Peyer's patch (tissue), 4 donors: ENCODE data around the gene URAD. TPM values are rescaled to one million over a fixed set of nuclear protein-coding genes. Genes with fewer than 3 reads are reported as not detected.

ENCODE experiments used
- DNase-seq, 3 donors: peaks; one replicate each; pipeline ENCODE4 v3.0.0-alpha.2; 2017 to 2019
- H3K27ac ChIP-seq, 4 donors: fragments of 200-600 bp; sonication (generic); one replicate each; pipeline ENCODE4 v1.5.1; 2016 to 2019
- H3K27me3 ChIP-seq, 2 donors: fragments of 200-600 bp; sonication (generic); one replicate each; pipeline ENCODE4 v1.5.1; 2019
- H3K36me3 ChIP-seq, 3 donors: fragments of 200-600 bp; sonication (generic); one replicate each; pipeline ENCODE4 v1.5.1; 2016 to 2019
- H3K4me1 ChIP-seq, 4 donors: fragments of 200-600 bp; sonication (generic); one replicate each; pipeline ENCODE4 v1.5.1; 2016 to 2019
- H3K4me3 ChIP-seq, 4 donors: fragments of 200-600 bp; sonication (generic); 1 replicate in 3 of 4; 2 replicates in 1 of 4; pipeline ENCODE4 v1.5.1; 2016 to 2019; ENCODE audit warnings: mild to moderate bottlenecking in 1 of 4
- H3K9me3 ChIP-seq, 4 donors: fragments of 200-600 bp; sonication (generic); one replicate each; pipeline ENCODE4 v1.5.1; 2016 to 2019; ENCODE audit warnings: mild to moderate bottlenecking in 1 of 4
- POLR2A ChIP-seq, 2 donors: fragments of 450-650 bp; IDR thresholded peaks; one replicate each; pipeline ENCODE4 v1.5.1; 2017; ENCODE audit warnings: antibody characterized with exemption in 2 of 2, mild to moderate bottlenecking in 2 of 2, moderate library complexity in 2 of 2
- total RNA-seq, 4 donors: library from RNA; depleted of rRNA; stranded (reverse); fragments of >200 nt; gene quantifications; one replicate each; pipeline ENCODE4 v1.1.0, GENCODE V29; 2016
- TF ChIP-seq, protein P1 (sequence below), 6 experiments: fragments of 450-650 bp in 4 of 6; fragments of 200-600 bp in 2 of 6; sonication (generic) in 1 of 6; IDR thresholded peaks; one replicate each; pipeline ENCODE4 v1.5.1; 2017 to 2019; ENCODE audit warnings: antibody characterized with exemption in 6 of 6, mild to moderate bottlenecking in 3 of 6, moderate library complexity in 1 of 6

The URAD gene
- total RNA-seq, 4 donors from 2014 or later: 38.0 to 144 (median 99.0) TPM

DNA sequence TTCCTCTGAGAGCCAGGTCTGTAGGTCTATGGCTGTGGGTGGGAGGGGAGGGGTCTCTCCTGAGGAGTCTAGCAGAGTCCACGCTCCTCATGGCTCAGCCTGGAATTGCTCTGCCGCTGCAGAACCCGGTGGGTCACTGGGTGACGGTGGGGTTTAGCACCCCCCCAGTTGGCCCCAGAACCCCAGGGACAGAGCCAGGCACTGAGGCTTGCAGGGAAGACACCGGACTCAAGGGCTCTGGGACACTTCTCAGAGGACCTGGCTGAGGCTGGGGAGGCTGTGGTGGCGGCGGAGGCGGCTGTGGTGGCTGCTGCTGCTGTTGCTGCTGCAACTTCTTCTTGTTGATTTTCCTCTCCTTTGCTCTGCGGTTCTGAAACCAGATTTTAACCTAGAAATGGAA, 25.5 kb downstream of the URAD start:
- Histone ChIP-seq H3K27me3 (peaks cover 7 to 20% of the 10 kb centered on the region in 2 donors), H3K4me3 (peak overlapping the region in 2 of 4 donors; percentile 77 to 80), H3K9me3 (no peaks in the 10 kb centered on the region), H3K4me1 (peaks cover 0 to 47% (median 12%) of the 10 kb centered on the region in 4 donors), H3K27ac (peak overlapping the region in 3 of 4 donors; percentile 84 to 98 (median 92)), H3K36me3 (peaks cover 0 to 4% (median 0%) of the 10 kb centered on the region in 3 donors)
- TF ChIP-seq POLR2A (IDR thresholded peaks at IDR 0.05): no peak
- TF ChIP-seq, protein P1, sequence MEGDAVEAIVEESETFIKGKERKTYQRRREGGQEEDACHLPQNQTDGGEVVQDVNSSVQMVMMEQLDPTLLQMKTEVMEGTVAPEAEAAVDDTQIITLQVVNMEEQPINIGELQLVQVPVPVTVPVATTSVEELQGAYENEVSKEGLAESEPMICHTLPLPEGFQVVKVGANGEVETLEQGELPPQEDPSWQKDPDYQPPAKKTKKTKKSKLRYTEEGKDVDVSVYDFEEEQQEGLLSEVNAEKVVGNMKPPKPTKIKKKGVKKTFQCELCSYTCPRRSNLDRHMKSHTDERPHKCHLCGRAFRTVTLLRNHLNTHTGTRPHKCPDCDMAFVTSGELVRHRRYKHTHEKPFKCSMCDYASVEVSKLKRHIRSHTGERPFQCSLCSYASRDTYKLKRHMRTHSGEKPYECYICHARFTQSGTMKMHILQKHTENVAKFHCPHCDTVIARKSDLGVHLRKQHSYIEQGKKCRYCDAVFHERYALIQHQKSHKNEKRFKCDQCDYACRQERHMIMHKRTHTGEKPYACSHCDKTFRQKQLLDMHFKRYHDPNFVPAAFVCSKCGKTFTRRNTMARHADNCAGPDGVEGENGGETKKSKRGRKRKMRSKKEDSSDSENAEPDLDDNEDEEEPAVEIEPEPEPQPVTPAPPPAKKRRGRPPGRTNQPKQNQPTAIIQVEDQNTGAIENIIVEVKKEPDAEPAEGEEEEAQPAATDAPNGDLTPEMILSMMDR (IDR thresholded peaks at IDR 0.05): no peak
- DNase-seq: peak in 2 of 3 donors; percentile 38 to 54

DNA sequence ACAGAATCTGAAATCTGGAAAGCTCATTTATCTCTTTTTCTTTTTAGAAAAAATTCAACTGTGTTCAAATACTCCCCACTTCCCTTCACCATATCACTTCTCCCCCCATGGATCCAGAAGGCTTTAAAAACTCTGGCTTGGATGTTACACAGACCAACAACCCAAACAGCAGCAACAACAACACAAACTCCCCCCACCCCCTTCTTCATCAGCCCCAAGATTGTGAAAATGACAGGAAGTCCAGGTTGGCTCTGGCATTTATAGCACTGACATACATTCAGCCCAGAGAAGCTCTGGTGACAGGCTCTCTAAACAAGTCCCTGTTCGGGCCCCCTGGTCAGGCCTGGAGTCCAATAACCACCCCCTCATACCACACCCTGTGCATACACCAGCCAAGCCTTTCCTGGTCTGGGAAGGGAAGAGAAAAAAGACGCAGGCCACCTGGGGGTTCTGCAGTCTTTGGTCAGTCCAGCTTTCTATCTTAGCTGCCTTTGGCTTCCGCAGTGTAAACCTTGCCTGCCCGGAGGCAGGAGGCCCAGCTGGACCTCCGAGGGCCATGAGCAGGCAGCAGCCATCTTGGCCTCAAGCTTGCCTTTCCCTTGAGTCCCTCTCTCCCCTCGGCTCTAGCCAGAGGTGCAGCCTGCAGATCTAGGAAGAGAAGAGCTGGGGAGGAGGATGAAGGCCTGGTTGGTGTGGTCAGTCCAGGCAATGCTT, 26.2 kb downstream of the URAD start:
- Histone ChIP-seq H3K27ac (peak overlapping the region in 3 of 4 donors; percentile 84 to 98 (median 92)), H3K9me3 (no peaks in the 10 kb centered on the region), H3K4me3 (peak overlapping the region in 2 of 4 donors; percentile 77 to 80), H3K36me3 (peaks cover 0 to 4% (median 0%) of the 10 kb centered on the region in 3 donors), H3K27me3 (peaks cover 7 to 17% of the 10 kb centered on the region in 2 donors), H3K4me1 (peaks cover 0 to 47% (median 12%) of the 10 kb centered on the region in 4 donors)
- TF ChIP-seq, protein P1 (IDR thresholded peaks at IDR 0.05): no peak
- no peak for TF ChIP-seq POLR2A (IDR thresholded peaks at IDR 0.05)
- peak in 1 of 3 donors; percentile 66 for DNase-seq

GRCh38 chr13:27961227-27962085, 27.0 kb downstream of the URAD start:
- no peaks in the 10 kb centered on the region for H3K36me3 ChIP-seq
- H3K9me3 ChIP-seq: no peaks in the 10 kb centered on the region
- H3K4me3 ChIP-seq: peak overlapping the region; percentile 4 to 77 (median 46)
- peaks cover 7 to 11% of the 10 kb centered on the region in 2 donors for H3K27me3 ChIP-seq
- no peak for DNase-seq
- H3K27ac ChIP-seq: peak overlapping the region in 3 of 4 donors; percentile 84 to 98 (median 92)
- no peak for TF ChIP-seq POLR2A (IDR thresholded peaks at IDR 0.05)
- TF ChIP-seq, protein P1 (IDR thresholded peaks at IDR 0.05): no peak
- peaks cover 0 to 47% (median 12%) of the 10 kb centered on the region in 4 donors for H3K4me1 ChIP-seq

- TF ChIP-seq, protein P1 (IDR thresholded peaks at IDR 0.05): peak in 4 of 6 experiments; percentile 35 to 78 (median 70)
- TF ChIP-seq POLR2A (IDR thresholded peaks at IDR 0.05): peak; percentile 48 to 69
- Histone ChIP-seq H3K4me3 (peak overlapping the region; percentile 4 to 77 (median 46)), H3K27ac (peak overlapping the region in 3 of 4 donors; percentile 84 to 98 (median 92)), H3K27me3 (peaks cover 7 to 11% of the 10 kb centered on the region in 2 donors), H3K4me1 (peaks cover 0 to 47% (median 12%) of the 10 kb centered on the region in 4 donors), H3K9me3 (no peaks in the 10 kb centered on the region), H3K36me3 (no peaks in the 10 kb centered on the region)
- peak in 2 of 3 donors; percentile 85 to 90 for DNase-seq
Observed at GRCh38 chr13:27960362-27961226, 27.9 kb downstream of the URAD start.

GRCh38 chr13:27959976-27960361, 28.5 kb downstream of the URAD start:
- no peaks in the 10 kb centered on the region for H3K9me3 ChIP-seq
- H3K4me1 ChIP-seq: peaks cover 0 to 50% (median 12%) of the 10 kb centered on the region in 4 donors
- H3K36me3 ChIP-seq: no peaks in the 10 kb centered on the region
- peak overlapping the region in 2 of 4 donors; percentile 53 to 77 for H3K4me3 ChIP-seq
- peaks cover 7 to 11% of the 10 kb centered on the region in 2 donors for H3K27me3 ChIP-seq
- no peak for DNase-seq
- H3K27ac ChIP-seq: peak overlapping the region in 3 of 4 donors; percentile 84 to 98 (median 92)
- TF ChIP-seq POLR2A (IDR thresholded peaks at IDR 0.05): no peak
- TF ChIP-seq, protein P1 (IDR thresholded peaks at IDR 0.05): no peak
